ENCODE measurements around the gene SLC22A12. TPM values are rescaled to one million over a fixed set of nuclear protein-coding genes. Genes with fewer than 3 reads are reported as not detected.

Gene SLC22A12
- total RNA-seq, 1 donor from 2014 or later: not detected

- Mint-ChIP-seq H3K27me3 (ENCODE audit: unreplicated experiment) (peaks cover 19% of the 10 kb centered on the region), H3K4me1 (ENCODE audit: low read depth, unreplicated experiment) (peaks cover 31% of the 10 kb centered on the region), H3K9me3 (ENCODE audit: unreplicated experiment) (peaks cover 4% of the 10 kb centered on the region), H3K36me3 (ENCODE audit: unreplicated experiment) (no peaks in the 10 kb centered on the region), H3K27ac (ENCODE audit: unreplicated experiment) (no peak overlapping the region), H3K4me3 (ENCODE audit: unreplicated experiment) (no peak overlapping the region)
- no peak for DNase-seq
- no peak for TF ChIP-seq CTCF (IDR thresholded peaks at IDR 0.05; ENCODE audit: partially characterized antibody, unreplicated experiment)
These were observed 34.0 kb downstream of the SLC22A12 start for GRCh38 chr11:64624883-64625481.

- Mint-ChIP-seq H3K36me3 (ENCODE audit: unreplicated experiment) (no peaks in the 10 kb centered on the region), H3K27ac (ENCODE audit: unreplicated experiment) (peak overlapping the region; percentile 38)
- no peak for TF ChIP-seq CTCF (IDR thresholded peaks at IDR 0.05; ENCODE audit: partially characterized antibody, unreplicated experiment)
These were observed 35.6 kb downstream of the SLC22A12 start for GRCh38 chr11:64626637-64627036.

GRCh38 chr11:64627371-64627770 is 36.4 kb downstream of the SLC22A12 start:
- no peak for DNase-seq
- Mint-ChIP-seq H3K36me3 (ENCODE audit: unreplicated experiment) (no peaks in the 10 kb centered on the region), H3K27me3 (ENCODE audit: unreplicated experiment) (peaks cover 21% of the 10 kb centered on the region)

More at GRCh38 chr11:64626637-64627036, 35.6 kb downstream of the SLC22A12 start:
- DNase-seq: no peak
- H3K9me3 Mint-ChIP-seq (ENCODE audit: unreplicated experiment): peaks cover 4% of the 10 kb centered on the region
- peaks cover 22% of the 10 kb centered on the region for H3K27me3 Mint-ChIP-seq (ENCODE audit: unreplicated experiment)
- H3K4me1 Mint-ChIP-seq (ENCODE audit: low read depth, unreplicated experiment): peaks cover 24% of the 10 kb centered on the region
- H3K4me3 Mint-ChIP-seq (ENCODE audit: unreplicated experiment): peak overlapping the region; percentile 65

GRCh38 chr11:64628596-64628995 is 37.6 kb downstream of the SLC22A12 start:
- H3K36me3 Mint-ChIP-seq (ENCODE audit: unreplicated experiment): no peaks in the 10 kb centered on the region
- no peak for TF ChIP-seq CTCF (IDR thresholded peaks at IDR 0.05; ENCODE audit: partially characterized antibody, unreplicated experiment)
- peaks cover 7% of the 10 kb centered on the region for H3K9me3 Mint-ChIP-seq (ENCODE audit: unreplicated experiment)
- H3K4me1 Mint-ChIP-seq (ENCODE audit: low read depth, unreplicated experiment): peaks cover 28% of the 10 kb centered on the region
- no peak overlapping the region for H3K4me3 Mint-ChIP-seq (ENCODE audit: unreplicated experiment)
- no peak overlapping the region for H3K27ac Mint-ChIP-seq (ENCODE audit: unreplicated experiment)
- DNase-seq: no peak
- peaks cover 20% of the 10 kb centered on the region for H3K27me3 Mint-ChIP-seq (ENCODE audit: unreplicated experiment)

More at GRCh38 chr11:64627371-64627770, 36.4 kb downstream of the SLC22A12 start:
- H3K9me3 Mint-ChIP-seq (ENCODE audit: unreplicated experiment): peaks cover 7% of the 10 kb centered on the region
- no peak overlapping the region for H3K4me3 Mint-ChIP-seq (ENCODE audit: unreplicated experiment)
- TF ChIP-seq CTCF (IDR thresholded peaks at IDR 0.05; ENCODE audit: partially characterized antibody, unreplicated experiment): no peak
- H3K4me1 Mint-ChIP-seq (ENCODE audit: low read depth, unreplicated experiment): peaks cover 26% of the 10 kb centered on the region
- peak overlapping the region; percentile 55 for H3K27ac Mint-ChIP-seq (ENCODE audit: unreplicated experiment)

GRCh38 chr11:64629103-64629502 is 38.1 kb downstream of the SLC22A12 start:
- H3K9me3 Mint-ChIP-seq (ENCODE audit: unreplicated experiment): peaks cover 7% of the 10 kb centered on the region
- peaks cover 21% of the 10 kb centered on the region for H3K27me3 Mint-ChIP-seq (ENCODE audit: unreplicated experiment)
- H3K4me3 Mint-ChIP-seq (ENCODE audit: unreplicated experiment): peak overlapping the region; percentile 1
- H3K36me3 Mint-ChIP-seq (ENCODE audit: unreplicated experiment): no peaks in the 10 kb centered on the region
- no peak for TF ChIP-seq CTCF (IDR thresholded peaks at IDR 0.05; ENCODE audit: partially characterized antibody, unreplicated experiment)
- H3K27ac Mint-ChIP-seq (ENCODE audit: unreplicated experiment): no peak overlapping the region
- peaks cover 28% of the 10 kb centered on the region for H3K4me1 Mint-ChIP-seq (ENCODE audit: low read depth, unreplicated experiment)
- DNase-seq: no peak
